ENCODE measurements around the gene MATN1. TPM values are rescaled to one million over a fixed set of nuclear protein-coding genes. Genes with fewer than 3 reads are reported as not detected.
A peak's percentile ranks its signal among the peaks of the same experiment; 100 is the strongest.

The MATN1 gene
- total RNA-seq, 2 experiments from 2014 or later, result 0.34 TPM; not detected in 1

DNA sequence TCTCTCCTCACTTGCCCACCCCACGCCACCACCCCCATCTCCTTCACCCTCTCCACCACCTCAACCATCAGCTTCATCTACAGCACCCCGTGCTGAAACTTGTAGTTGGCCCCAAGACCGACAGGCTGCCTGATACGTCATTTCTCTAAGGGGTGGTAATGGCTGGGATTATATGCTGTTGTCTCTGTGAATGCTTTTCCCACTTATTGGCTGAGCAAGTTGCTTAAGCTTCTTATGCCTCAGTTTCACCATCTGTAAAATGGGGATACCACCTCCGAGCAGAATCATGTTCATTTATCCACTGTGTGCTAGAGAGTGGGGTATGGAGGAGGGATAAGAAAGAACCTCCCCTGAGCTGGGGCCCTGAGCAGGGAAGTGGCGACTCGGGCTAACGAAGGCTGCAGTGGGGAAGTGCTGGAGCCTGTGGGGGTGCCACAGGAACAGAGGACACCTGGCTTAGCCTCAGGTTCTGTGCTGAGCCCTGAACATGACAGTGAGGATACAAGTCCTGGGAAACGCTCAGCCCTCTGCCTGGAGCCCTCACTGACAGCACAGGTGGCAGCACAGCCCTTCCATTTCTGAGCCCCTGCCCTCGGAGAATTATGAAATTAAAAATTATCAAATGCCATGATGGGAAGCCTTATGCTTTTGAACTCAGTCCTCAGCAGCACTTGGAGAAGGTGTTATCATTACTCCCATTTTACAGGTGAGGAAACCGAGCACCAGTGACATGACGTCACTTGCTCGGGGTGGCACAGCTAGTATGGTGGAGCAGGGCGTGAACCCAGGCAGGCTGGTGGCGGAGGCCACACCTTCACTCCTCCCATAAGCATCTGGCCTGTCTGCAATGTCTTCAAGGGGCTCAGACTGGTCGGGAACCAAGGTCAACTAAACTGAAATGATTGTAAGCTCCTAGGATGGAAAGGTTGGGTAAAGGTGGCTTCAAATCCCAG lies 2.8 kb downstream of the MATN1 start:
- H3K4me3 Mint-ChIP-seq, result no peak overlapping the region
- no peak for DNase-seq
- ChIA-PET CTCF (interaction anchor here (0.9 to 5.7 kb wide), 17 partner anchors 7 to 222 kb away, joined by 3 to 445 read pairs (median 17); partner anchors contain the start of gene LAPTM5), POLR2A (interaction anchor here (1.0 to 2.5 kb wide), 5 partner anchors 8 to 63 kb away, joined by 3 to 19 read pairs (median 12); partner anchors contain the start of gene LAPTM5)
- H3K36me3 Mint-ChIP-seq, result peaks cover 4% of the 10 kb centered on the region
- H3K27me3 Mint-ChIP-seq, result no peaks in the 10 kb centered on the region
- H3K4me1 Mint-ChIP-seq (ENCODE audit: low read depth), result peaks cover 32% of the 10 kb centered on the region
- H3K27ac Mint-ChIP-seq, result no peak overlapping the region
- peaks cover 4% of the 10 kb centered on the region for H3K9me3 Mint-ChIP-seq
- intact Hi-C loops (cut with micrococcal nuclease), result no loop called here

DNA sequence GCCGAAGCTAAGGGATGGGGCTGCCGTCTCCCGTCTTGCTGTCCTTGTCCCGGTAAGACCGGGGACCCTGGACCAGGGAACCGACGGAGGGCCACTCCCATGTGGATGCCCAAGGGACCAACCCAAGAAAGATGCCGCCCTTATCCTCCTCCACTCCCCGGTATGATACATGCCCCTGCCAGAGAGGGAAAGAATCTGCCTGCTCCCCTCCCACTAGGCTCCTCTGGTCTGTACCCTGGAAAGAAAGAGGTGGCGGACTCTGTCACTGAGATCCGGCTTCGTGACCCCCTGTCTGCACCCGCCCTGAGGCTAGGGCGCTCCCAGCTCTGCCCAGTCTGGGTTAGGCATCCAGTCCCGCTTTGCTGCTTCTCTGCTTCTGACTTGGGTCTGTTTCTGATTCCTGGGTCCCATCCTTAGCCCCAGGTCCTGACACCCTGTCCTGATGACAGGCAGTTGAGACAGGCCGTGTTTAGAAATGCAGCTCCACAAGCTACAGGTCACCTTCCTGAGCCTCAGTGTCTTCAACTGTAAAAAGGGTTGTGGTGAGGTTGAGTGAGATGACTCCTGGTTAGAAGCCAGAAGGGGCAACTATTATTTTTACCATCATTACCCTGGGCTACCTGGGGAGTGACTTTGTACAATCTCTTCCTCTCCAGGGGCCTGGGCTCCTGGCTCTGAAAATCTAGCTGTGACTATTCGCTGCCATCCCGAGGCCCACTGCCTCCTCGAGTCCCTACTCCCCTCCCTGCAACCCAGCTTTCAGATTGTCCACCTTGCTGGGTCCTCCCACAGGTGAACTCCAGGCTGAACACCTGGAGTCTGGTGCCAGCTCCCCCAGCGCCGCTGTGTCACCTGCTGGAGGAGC lies 3.7 kb downstream of the MATN1 start:
- peaks cover 6% of the 10 kb centered on the region for H3K36me3 Mint-ChIP-seq

DNA sequence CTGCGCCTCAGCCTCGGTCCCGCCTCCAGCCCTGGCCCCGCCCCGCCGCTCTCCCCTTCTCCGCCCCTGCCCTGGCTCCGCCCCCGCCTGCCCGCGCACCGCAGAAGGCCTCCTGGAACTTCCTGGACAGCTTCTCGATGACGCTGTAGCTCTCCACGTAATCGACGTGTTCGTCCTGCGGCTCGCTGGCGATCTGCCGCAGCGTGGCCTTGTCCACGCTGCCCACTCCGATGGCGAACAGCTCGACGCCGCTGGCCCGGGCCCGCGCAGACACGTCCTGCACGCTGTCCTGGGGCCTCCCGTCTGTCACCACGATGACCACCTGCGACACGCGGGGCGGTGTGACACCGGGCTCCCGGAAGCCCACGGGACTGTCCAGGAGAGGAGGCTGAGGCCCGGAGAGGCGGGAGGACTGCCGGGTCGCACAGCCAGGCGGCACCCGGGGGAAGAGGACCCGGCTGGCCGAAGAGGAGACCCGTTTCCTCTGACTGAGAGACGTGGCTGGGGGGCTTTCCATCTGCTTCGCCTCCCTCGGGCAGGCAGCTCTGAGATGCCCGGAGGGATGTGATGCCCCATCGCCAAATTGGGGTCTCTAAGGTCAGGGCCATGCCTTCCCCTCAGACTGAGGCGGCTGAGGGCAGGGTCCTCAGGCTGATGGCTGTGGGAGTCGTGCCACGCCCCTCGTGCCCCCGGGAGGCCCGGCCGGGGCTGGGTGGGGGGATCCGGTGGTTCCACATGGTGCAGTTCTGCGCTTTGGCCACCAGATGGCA lies 4.6 kb downstream of the MATN1 start:
- H3K4me1 Mint-ChIP-seq (ENCODE audit: low read depth), result peaks cover 26% of the 10 kb centered on the region
- peaks cover 9% of the 10 kb centered on the region for H3K9me3 Mint-ChIP-seq
- CTCF ChIA-PET, result interaction anchor here (0.6 to 5.7 kb wide), 34 partner anchors 9 to 1488 kb away, joined by 3 to 445 read pairs (median 4); partner anchors contain the start of genes LAPTM5, MECR and SDC3
- intact Hi-C loops (cut with micrococcal nuclease), result loop anchor here (1.0 to 2.0 kb wide), 6 partner anchors 24 to 346 kb away; partner anchors contain the start of genes LAPTM5 and PUM1
- POLR2A ChIA-PET, result interaction anchor here (0.6 to 2.5 kb wide), 13 partner anchors 13 to 573 kb away, joined by 3 to 29 read pairs (median 6); partner anchors contain the start of gene LAPTM5
- H3K4me3 Mint-ChIP-seq, result peak overlapping the region; percentile 84
- peak; percentile 88 for DNase-seq
- peaks cover 6% of the 10 kb centered on the region for H3K36me3 Mint-ChIP-seq
- peak overlapping the region; percentile 93 for H3K27ac Mint-ChIP-seq
- H3K27me3 Mint-ChIP-seq, result no peaks in the 10 kb centered on the region

More for the DNA sequence above, 3.7 kb downstream of the MATN1 start:
- ChIA-PET POLR2A (interaction anchor here (1.0 to 2.5 kb wide), 9 partner anchors 9 to 64 kb away, joined by 3 to 29 read pairs (median 9); partner anchors contain the start of gene LAPTM5), CTCF (interaction anchor here (0.6 to 5.7 kb wide), 26 partner anchors 8 to 222 kb away, joined by 3 to 445 read pairs (median 5); partner anchors contain the start of gene LAPTM5)
- intact Hi-C loops (cut with micrococcal nuclease), result loop anchor here (1.0 to 2.0 kb wide), 4 partner anchors 37 to 345 kb away; partner anchors contain the start of genes LAPTM5 and PUM1
- DNase-seq, result no peak
- Mint-ChIP-seq H3K27me3 (no peaks in the 10 kb centered on the region), H3K4me1 (ENCODE audit: low read depth) (peaks cover 32% of the 10 kb centered on the region), H3K4me3 (peak overlapping the region; percentile 84), H3K27ac (peak overlapping the region; percentile 93), H3K9me3 (peaks cover 9% of the 10 kb centered on the region)

GRCh38 chr1:30718091-30718635 lies 5.2 kb downstream of the MATN1 start:
- Mint-ChIP-seq H3K4me1 (ENCODE audit: low read depth) (peaks cover 23% of the 10 kb centered on the region), H3K27ac (peak overlapping the region; percentile 93), H3K36me3 (peaks cover 6% of the 10 kb centered on the region), H3K27me3 (no peaks in the 10 kb centered on the region), H3K9me3 (peaks cover 9% of the 10 kb centered on the region), H3K4me3 (peak overlapping the region; percentile 95)
- POLR2A ChIA-PET, result interaction anchor here (0.6 to 2.5 kb wide), 12 partner anchors 15 to 573 kb away, joined by 3 to 29 read pairs (median 6); partner anchors contain the start of gene LAPTM5
- CTCF ChIA-PET, result interaction anchor here (0.6 to 5.7 kb wide), 24 partner anchors 9 to 216 kb away, joined by 3 to 445 read pairs (median 5); partner anchors contain the start of genes LAPTM5 and SDC3
- DNase-seq, result peak; percentile 99
- intact Hi-C loops (cut with micrococcal nuclease), result loop anchor here (1.0 to 2.0 kb wide), 4 partner anchors 25 to 347 kb away; partner anchors contain the start of genes LAPTM5 and PUM1

DNA sequence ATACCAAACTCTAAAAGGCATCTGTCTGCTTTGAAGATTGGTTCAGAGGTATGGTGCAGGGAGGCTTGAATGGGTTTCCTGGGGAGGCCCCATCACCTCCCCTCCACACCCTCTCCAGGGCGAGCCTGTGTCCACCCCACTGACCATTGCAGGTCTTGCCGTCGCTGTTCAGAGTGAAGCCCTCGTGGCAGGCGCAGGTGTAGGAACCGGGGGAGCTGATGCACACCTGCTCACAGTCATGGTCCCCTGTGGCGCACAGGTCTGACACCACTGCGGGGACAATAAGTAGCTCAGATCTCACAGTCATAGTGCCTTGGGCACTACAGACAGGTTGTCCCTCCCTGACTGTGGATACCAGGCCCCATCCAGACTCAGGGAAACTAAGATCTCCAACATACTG lies 6.7 kb downstream of the MATN1 start:
- CTCF ChIA-PET, result interaction anchor here (1.3 to 5.7 kb wide), 3 partner anchors 42 to 1480 kb away, joined by 3 to 123 read pairs (median 5); partner anchors contain the start of genes LAPTM5 and PTPRU
- H3K4me3 Mint-ChIP-seq, result peak overlapping the region; percentile 47
- H3K27ac Mint-ChIP-seq, result no peak overlapping the region
- H3K27me3 Mint-ChIP-seq, result no peaks in the 10 kb centered on the region
- intact Hi-C loops (cut with micrococcal nuclease), result no loop called here
- peaks cover 20% of the 10 kb centered on the region for H3K4me1 Mint-ChIP-seq (ENCODE audit: low read depth)
- POLR2A ChIA-PET, result no interaction called here
- peaks cover 9% of the 10 kb centered on the region for H3K9me3 Mint-ChIP-seq
- DNase-seq, result no peak
- H3K36me3 Mint-ChIP-seq, result peaks cover 6% of the 10 kb centered on the region

DNA sequence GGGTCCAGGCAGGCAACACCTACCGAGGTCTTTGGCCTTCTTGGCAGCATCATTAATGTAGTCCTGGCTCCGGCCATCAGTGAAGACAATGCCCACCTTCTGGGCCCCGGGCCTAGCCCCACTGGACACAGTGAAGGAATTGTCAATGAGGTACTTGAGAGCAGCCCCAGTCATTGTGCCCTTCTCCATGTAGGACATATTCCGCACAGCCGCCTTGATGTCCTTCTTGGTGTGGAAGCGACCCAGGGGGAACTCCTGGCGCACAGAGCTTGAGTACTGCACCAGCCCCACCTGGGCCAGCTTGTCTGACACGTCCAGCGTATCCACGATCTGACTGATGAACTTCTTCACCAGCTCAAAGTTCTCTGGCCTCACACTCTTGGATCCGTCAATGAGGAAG lies 7.5 kb downstream of the MATN1 start:
- no peak for DNase-seq
- H3K27ac Mint-ChIP-seq, result no peak overlapping the region
- H3K27me3 Mint-ChIP-seq, result no peaks in the 10 kb centered on the region
- H3K4me1 Mint-ChIP-seq (ENCODE audit: low read depth), result peaks cover 18% of the 10 kb centered on the region
- no peak overlapping the region for H3K4me3 Mint-ChIP-seq
- intact Hi-C loops (cut with micrococcal nuclease), result no loop called here
- CTCF ChIA-PET, result interaction anchor here (1.3 to 1.4 kb wide), 3 partner anchors 64 to 1480 kb away, joined by 3 to 5 read pairs (median 3); partner anchors contain the start of gene PTPRU
- POLR2A ChIA-PET, result no interaction called here
- H3K36me3 Mint-ChIP-seq, result peaks cover 4% of the 10 kb centered on the region
- H3K9me3 Mint-ChIP-seq, result peaks cover 9% of the 10 kb centered on the region

- intact Hi-C loops (cut with micrococcal nuclease), result no loop called here
- ChIA-PET CTCF (interaction anchor here (0.8 to 1.4 kb wide), 4 partner anchors 29 to 1479 kb away, joined by 3 to 5 read pairs (median 3); partner anchors contain the start of gene PTPRU), POLR2A (no interaction called here)
- peak; percentile 39 for DNase-seq
- Mint-ChIP-seq H3K9me3 (peaks cover 9% of the 10 kb centered on the region), H3K27me3 (no peaks in the 10 kb centered on the region), H3K36me3 (peaks cover 4% of the 10 kb centered on the region), H3K4me1 (ENCODE audit: low read depth) (peaks cover 16% of the 10 kb centered on the region), H3K4me3 (no peak overlapping the region), H3K27ac (no peak overlapping the region)
Measured at GRCh38 chr1:30715216-30715615, 8.2 kb downstream of the MATN1 start.

DNA sequence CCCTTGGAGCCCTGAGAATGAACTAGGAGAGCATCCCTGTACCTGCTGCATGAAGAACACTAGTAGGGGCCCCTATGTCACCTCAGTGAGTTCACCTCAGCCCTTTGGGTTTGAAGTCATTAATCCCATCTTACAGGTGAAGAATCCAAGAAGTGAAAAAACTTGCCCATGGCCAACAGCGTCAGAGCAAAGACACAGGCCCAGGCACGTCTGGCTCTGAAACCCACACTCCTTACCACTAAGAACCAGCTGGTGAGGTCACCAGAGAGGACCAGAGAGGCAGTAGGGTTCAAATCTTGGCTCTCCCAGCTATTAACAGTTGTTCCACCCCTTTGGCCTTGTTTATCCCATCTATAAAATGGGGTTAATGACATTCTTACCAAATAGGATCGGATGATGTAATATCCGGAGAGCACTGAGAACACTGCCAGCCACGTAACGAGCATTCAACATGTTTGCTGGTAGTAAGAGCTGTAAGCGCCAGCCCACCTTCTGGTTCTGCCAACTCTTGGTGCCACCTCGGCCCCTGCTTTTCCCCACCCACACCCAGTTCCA lies 8.8 kb downstream of the MATN1 start:
- Mint-ChIP-seq H3K4me3 (no peak overlapping the region), H3K4me1 (ENCODE audit: low read depth) (peaks cover 10% of the 10 kb centered on the region), H3K36me3 (peaks cover 4% of the 10 kb centered on the region), H3K9me3 (peaks cover 9% of the 10 kb centered on the region), H3K27me3 (peaks cover 2% of the 10 kb centered on the region), H3K27ac (no peak overlapping the region)
- intact Hi-C loops (cut with micrococcal nuclease), result no loop called here
- DNase-seq, result no peak
- CTCF ChIA-PET, result interaction anchor here (0.8 to 0.9 kb wide), 2 partner anchors 30 to 65 kb away, joined by 3 to 5 read pairs; no protein-coding TSS in a partner anchor
- POLR2A ChIA-PET, result no interaction called here

DNA sequence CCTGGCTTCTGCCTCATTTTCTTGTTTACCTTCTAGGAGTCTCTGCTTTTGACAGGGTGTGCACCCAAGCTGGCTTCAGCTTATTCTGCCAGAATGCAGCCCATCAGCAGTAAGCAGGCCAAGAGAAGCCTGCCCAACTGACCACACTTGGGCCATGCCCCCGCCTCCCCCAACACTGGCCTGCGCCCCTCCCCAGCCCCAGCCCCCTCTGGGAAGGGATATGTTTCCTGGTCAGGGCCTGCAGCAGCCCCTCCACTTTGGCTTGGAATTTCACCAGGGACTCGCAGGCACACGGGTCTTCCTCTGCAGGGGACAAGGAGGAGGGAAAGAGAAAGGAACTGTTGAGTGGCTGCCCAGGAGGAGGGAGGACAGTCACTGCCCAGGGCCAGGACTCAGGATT lies 9.4 kb downstream of the MATN1 start:
- Mint-ChIP-seq H3K4me3 (no peak overlapping the region), H3K36me3 (peaks cover 4% of the 10 kb centered on the region), H3K4me1 (ENCODE audit: low read depth) (peaks cover 6% of the 10 kb centered on the region), H3K9me3 (peaks cover 9% of the 10 kb centered on the region), H3K27ac (no peak overlapping the region), H3K27me3 (peaks cover 2% of the 10 kb centered on the region)
- DNase-seq, result no peak
- intact Hi-C loops (cut with micrococcal nuclease), result no loop called here
- CTCF ChIA-PET, result no interaction called here
- POLR2A ChIA-PET, result no interaction called here

DNA sequence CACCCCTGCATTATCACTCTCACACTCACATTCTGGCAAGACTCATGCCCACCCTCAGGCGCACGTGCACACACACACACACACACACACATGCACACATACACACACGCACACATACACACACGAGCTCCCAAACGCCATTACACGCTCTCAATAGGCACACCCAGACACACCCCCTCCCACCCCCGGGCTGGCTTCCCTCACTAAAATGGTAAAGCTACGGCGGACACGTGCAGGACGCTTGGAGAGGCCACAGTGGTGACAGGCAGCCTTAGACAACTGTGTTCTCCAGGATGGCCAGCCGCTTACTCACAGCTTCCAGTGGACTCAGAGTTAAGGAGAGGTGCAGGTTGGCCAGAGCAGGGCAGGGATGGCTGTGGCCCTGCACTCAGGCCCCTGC lies 10.1 kb downstream of the MATN1 start:
- intact Hi-C loops (cut with micrococcal nuclease), result no loop called here
- Mint-ChIP-seq H3K9me3 (peaks cover 9% of the 10 kb centered on the region), H3K27ac (no peak overlapping the region), H3K4me1 (ENCODE audit: low read depth) (peaks cover 6% of the 10 kb centered on the region), H3K36me3 (peaks cover 4% of the 10 kb centered on the region), H3K4me3 (no peak overlapping the region), H3K27me3 (peaks cover 2% of the 10 kb centered on the region)
- CTCF ChIA-PET, result interaction anchor here (0.7 kb wide), 1 partner anchor 594 kb away, joined by 3 read pairs; no protein-coding TSS in a partner anchor
- no peak for DNase-seq
- POLR2A ChIA-PET, result no interaction called here
